GM21515 (cell line): ENCODE results near the gene SPEM3.
"Not testable (repeated sequence)": the region's sequence is repeated elsewhere in the genome, so short reads cannot be mapped to it uniquely, and the experiment has no call there.

ENCODE experiments used
- ATAC-seq: cut with Tn5 transposase; IDR thresholded peaks from one replicate; pipeline ENCODE4 v1.9.1; 2021; ENCODE audit not compliant: unreplicated experiment

SPEM3 gene

GRCh38 chr17:7468804-7469389 lies 40.2 kb downstream of the SPEM3 start:
- ATAC-seq: no peak

- ATAC-seq: not testable (repeated sequence)
These were observed 41.2 kb downstream of the SPEM3 start for GRCh38 chr17:7469843-7470242.

GRCh38 chr17:7470457-7470973 lies 41.9 kb downstream of the SPEM3 start:
- ATAC-seq: not testable (repeated sequence)

- ATAC-seq: no peak
These were observed 43.1 kb downstream of the SPEM3 start for GRCh38 chr17:7471729-7472128.

- ATAC-seq: not testable (repeated sequence)
These were observed 46.1 kb downstream of the SPEM3 start for GRCh38 chr17:7474767-7475166.

- ATAC-seq: no peak
These were observed 47.2 kb downstream of the SPEM3 start for GRCh38 chr17:7475764-7476422.

GRCh38 chr17:7476494-7476893 lies 47.8 kb downstream of the SPEM3 start:
- ATAC-seq: no peak

GRCh38 chr17:7476951-7477350 lies 48.3 kb downstream of the SPEM3 start:
- no peak for ATAC-seq

- no peak for ATAC-seq
These were observed 49.0 kb downstream of the SPEM3 start for GRCh38 chr17:7477392-7478275.

GRCh38 chr17:7478276-7479212 lies 49.9 kb downstream of the SPEM3 start:
- no peak for ATAC-seq

- ATAC-seq: no peak
These were observed 50.8 kb downstream of the SPEM3 start, which contains the start of gene ZBTB4 for GRCh38 chr17:7479213-7480088. ZBTB4 (minus strand) TSS chr17:7479631; CDS start chr17:7466801, 12,830 bp downstream.

- ATAC-seq: no peak
These were observed 51.4 kb downstream of the SPEM3 start for GRCh38 chr17:7480089-7480384.

- not testable (repeated sequence) for ATAC-seq
These were observed 52.6 kb downstream of the SPEM3 start, which contains the start of gene SLC35G6 for GRCh38 chr17:7481275-7481674. SLC35G6 (plus strand) TSS chr17:7481446; CDS start chr17:7481517, 71 bp downstream.

- ATAC-seq: not testable (repeated sequence)
These were observed 53.4 kb downstream of the SPEM3 start for GRCh38 chr17:7481842-7482741.
